NOMO-1 treated with DMSO at 0.1 percent for 48 hours (cell line): ENCODE data around the gene GPX5.

Experiments
- DNase-seq: peaks from one replicate; lab custom pipeline; 2025; ENCODE audit not compliant: unreplicated experiment; lab: John Stamatoyannopoulos, UW

Gene GPX5

DNA sequence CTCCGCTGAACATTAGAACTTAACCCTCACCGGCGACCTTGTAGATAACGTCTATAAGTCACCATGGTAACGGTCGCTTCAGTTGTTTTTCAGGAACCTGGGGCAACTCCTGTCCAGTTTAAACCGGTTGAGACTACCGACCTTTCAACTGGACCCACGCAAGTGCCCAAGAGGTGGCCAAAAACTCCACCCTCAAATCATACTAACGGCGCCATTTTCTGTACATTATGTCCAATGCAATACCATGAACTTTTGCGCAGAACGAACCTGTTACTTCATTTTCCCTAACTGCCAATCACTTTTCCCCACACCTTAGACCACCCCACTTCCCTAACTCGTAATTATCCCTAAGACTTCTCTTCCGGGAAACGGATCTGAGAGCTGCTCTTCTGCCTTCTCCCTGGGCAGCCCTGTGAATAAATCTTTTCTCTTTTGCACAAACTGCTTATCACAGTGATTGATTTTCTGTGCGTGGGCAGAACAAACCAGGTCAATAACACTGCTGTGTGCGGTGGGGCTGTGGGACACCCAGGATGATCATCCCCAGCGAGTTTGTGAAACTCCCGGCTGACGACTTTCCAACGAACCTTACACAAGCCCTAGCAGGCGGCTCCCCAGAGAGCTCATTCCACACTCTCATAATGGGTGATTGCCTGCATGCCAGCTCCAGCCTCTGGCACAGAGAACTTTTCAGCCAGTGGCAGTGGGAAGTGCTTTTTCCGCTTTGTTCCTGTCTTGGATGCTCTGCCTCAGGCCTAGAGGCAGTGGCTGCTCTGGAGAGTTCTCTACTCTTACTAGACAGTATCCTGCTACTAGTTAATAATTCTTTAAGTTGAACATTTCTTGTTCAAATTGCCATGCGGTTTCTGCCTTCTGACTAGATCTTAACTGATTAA is 28.6 kb downstream of the GPX5 start:
- no peak for DNase-seq

DNA sequence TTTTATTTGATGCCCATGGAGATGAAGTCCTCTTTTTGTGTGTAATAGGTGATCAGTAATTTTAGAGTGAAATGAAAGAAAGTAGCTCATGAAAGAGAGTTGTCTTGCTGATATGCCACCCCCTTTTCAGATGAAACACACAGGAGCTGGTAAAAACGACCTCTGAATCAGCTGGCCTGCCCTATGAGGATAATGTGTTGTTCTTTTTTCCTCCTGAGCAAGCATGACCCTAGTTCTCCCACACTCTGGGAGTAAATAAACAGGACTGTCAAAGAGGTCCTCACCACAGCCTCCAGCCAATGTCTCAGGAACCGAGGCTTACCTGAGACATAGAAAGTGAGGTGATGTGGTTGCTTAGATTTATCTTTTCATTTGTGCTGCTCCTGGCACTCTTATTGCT is 29.5 kb downstream of the GPX5 start:
- DNase-seq, result no peak

DNA sequence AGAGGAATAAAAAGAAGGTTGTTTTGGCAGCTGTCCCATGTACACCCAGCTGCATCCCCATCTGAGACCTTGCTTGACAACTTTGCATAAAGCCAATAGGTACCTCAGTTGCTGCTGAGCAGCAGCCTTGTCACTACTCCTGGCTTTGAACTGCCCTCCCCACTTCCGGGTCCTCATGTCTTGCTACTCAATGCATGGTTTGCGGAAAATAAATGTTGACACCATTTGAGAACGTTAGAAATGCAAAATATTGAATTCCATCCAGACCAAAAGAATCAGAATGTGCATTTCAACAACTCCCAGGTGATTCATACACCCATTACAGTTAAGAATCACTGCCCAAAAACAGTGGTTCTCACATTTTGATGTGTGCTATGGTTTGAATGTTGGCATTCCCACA is 32.9 kb downstream of the GPX5 start:
- DNase-seq, result no peak

DNA sequence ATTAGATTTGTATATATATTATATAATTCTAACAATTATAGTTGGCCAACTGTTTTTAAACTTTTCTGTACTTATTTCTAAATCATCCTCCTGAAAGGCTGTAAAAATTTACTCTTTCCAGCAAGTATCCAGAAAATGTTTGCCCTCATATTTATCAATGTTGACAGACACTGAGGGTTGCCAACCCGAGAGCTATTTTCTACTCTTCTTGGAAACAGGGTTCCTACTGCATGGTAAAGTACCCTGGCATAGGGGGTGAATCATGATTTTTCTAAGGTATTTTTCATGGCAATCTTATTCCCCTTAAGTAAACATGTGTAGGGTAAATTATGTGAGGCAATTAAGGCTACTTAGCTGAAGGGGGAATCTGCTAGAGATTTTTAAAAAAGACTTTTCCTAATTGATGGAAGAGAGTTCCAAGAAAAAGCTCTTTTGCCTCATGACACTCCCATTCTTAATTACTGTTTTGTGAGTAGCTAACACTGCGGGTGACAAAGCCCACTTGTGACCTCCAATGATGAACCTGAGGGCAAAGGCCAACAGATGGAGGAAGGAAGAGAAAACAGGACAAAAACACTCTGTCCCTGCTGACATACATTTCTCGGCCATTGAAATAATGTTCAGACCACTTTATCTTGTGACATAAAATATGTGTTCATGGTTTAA is 37.9 kb downstream of the GPX5 start:
- no peak for DNase-seq

DNA sequence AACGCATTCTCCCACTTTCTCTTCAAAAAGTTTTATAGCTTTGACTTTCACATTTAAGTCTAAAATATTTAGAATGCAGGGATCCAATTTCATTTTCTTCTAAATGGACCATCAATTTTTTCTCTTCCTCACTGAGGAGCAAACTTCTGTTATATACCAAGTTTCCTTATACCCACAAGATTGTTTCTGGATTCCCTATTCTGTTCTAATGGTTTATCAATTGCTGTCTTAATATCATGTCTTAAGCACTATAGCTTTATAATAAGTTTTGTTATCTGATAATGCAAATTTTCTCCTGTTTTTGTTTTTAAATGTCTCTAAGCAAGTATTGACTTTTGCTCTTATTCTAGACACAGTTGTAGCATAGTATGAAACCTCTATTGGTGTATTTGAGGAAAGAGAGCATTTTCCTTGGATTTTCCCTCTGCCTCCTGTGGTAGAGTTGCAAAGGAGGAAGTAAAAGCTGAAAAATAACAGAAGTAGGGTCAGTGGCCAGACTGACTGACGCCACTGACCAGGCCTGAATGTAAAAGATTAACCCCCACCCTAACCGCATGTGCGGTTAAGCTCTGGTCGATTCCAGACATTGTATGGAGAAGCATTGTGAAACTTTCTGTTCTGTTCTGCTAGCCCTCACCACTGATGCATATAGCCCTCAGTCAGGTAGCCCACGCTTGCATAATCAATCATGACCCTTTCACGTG is 40.3 kb downstream of the GPX5 start:
- DNase-seq, result no peak

DNA sequence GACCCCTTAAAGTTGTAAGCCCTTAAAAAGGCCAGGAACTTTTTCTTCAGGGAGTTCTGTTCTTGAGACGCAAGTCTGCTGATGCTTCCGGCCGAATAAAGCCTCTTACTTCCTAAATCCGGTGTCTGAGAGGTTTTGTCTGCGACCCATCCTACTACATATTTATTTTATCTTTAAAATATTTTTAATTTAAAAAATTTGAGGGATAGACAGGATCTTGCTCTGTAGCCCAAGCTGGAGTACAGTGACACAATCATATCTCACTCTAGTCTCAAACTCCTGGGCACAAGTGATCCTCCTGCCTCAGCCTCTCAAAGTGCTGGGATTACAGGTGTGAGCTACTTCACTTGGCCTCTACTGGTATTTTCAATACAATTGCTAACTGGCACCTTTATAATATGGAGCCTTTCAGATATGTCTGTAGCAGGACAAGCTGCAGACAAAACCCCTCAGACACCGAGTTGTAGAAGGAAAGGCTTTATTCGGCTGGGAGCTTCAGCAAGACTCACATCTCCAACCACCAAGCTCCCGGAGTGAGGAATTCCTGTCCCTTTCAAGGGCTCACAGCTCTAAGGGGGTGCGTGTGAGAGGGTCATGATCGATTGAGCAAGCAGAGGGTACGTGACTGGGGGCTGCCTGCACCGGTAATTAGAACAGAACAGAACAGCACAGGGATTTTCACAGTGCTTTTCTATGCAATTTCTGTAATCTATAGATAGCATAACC is 41.0 kb downstream of the GPX5 start:
- no peak for DNase-seq

DNA sequence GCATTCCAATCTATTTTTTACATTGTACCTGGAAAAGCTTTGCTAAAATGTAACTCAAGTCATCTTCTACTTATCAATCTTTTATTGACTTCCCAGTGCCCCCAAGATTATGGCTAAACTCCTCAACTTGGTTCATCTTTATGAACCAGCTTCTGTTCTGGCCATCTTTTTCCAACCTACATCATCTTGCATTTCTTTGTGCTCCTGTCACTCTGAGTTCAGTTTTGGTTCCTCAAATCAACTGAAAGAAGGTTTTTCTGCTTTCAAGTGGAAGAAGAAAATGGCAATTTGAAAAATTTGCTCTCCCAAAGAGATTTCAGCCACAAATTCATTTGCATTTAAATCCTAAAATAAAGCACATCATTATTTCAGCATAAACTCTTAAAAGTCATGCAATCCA is 41.8 kb downstream of the GPX5 start:
- no peak for DNase-seq

DNA sequence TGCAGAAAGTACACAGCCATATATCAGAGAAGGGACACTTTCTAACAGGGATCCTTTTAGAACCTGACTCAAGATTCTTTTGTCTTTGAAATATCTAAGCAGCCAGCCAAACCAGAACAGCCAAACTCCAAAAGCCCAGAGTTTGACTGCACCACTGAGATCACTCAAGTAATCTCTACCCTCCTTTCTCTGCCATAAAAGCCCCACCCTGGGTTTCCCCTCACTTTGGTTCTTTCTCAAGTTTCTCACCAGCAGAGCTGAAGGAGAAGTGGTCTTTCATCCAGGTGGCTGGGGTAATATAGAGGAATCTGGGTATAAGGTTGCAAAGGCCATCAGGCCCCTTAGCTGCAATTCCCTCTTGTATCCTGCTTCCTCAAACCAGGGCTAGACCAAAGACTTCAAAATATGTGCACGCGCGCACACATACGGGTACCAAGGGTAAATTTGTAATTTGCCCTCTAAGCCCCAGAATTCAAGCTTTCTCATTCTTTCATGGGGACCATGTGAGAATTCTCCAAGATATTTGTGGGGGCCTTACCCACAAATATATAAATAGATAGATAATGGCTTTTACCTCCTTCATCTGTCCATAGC is 42.9 kb downstream of the GPX5 start:
- DNase-seq, result no peak

DNA sequence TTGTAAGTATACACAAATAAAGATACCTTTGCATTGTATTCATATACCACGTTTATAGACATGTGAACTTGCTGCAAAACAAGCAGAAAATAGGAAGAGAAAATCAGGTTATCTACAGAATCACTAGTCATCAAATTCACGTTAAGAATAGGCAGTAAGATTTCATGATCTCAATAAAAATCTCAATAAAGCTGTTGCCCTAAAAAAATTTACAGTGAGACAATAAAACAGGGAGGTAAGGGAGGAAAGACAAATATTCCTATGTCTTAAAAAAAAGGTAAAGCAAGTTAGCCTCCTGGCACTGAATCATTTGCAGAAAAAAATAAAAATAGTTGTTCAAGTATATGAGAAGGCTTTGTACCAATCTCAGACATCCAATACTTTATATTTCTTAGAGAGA is 44.1 kb downstream of the GPX5 start:
- DNase-seq, result no peak

DNA sequence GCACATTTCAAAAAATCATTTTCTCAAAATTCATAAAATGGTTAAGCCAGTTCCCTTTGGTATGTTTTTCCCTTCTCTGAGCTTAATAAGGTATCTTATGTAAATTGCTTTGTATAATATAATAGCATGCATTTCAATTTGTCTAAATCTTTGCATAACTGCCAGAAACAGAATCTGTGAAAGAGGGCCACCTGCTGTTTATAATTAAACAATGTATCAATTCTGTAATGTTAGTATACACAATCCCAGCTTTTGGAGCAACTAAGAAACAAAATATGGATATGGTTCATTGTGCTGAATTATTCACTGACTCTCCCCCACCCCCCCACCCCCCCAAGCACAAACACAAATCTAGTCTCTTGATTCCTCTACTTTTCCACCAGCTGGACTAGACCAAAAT is 54.8 kb downstream of the GPX5 start:
- no peak for DNase-seq

DNA sequence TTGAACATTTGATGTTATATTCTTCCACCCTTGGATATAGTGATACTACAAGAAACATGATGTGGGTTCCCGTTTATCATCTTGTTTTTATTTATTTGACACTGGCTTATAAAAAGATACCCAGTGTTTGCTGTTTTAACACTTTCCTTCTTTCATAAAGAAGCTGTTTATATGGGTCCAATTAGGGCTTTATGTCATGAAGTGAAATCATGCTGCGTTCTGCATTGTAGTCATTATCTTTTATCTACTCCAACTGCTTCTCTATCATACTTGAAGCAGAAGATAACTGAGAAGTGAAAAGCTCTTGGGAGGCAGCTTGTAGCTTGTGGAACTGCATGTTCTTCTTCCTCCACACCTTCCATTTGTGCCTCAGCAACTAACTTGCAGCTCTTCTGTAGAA is 57.8 kb downstream of the GPX5 start:
- DNase-seq, result no peak
